IPS DF 6.9 (cell line): ENCODE data around the gene TWIST2.

Experiments used
- DNase-seq: peaks from one replicate; pipeline ENCODE4 v3.0.0-alpha.2; 2013; ENCODE audit warnings: low read depth, low spot score
- H3K27ac ChIP-seq: one replicate; pipeline ENCODE4 v1.5.1; 2013; ENCODE audit warnings: low read length, control low read depth
- H3K27me3 ChIP-seq: 2 replicates; pipeline ENCODE4 v1.6.1; 2013; ENCODE audit warnings: mild to moderate bottlenecking, low read length; ENCODE audit not compliant: control insufficient read depth, insufficient read depth
- H3K36me3 ChIP-seq: 2 replicates; pipeline ENCODE4 v1.6.1; 2013; ENCODE audit warnings: low read length; ENCODE audit not compliant: control insufficient read depth, insufficient read depth
- H3K4me1 ChIP-seq: 2 replicates; pipeline ENCODE4 v1.6.1; 2013; ENCODE audit warnings: low read length; ENCODE audit not compliant: control insufficient read depth, insufficient read depth
- H3K4me3 ChIP-seq: 2 replicates; pipeline ENCODE4 v1.5.1; 2013; ENCODE audit warnings: mild to moderate bottlenecking, low read length
- H3K9me3 ChIP-seq: 2 replicates; pipeline ENCODE4 v1.6.1; 2013; ENCODE audit warnings: low read length, inconsistent platforms; ENCODE audit not compliant: control insufficient read depth, insufficient read depth
- WGBS: extraction: QIAGEN DNeasy Blood & Tissue Kit; methylation state at CpG from one replicate; pipeline ENCODE4 v1.1.7; 2013; ENCODE audit warnings: mixed read lengths, missing lambda C conversion rate; ENCODE audit not compliant: insufficient read length, insufficient coverage; 5-methylcytosine and 5-hydroxymethylcytosine counted together

TWIST2 gene

GRCh38 chr2:238919307-238919706, 71.4 kb downstream of the TWIST2 start:
- WGBS: no CpG with 5 or more reads among the region's 11 CpGs
- H3K36me3 ChIP-seq: no peaks in the 10 kb centered on the region
- no peak for DNase-seq

GRCh38 chr2:238920053-238920452, 72.2 kb downstream of the TWIST2 start:
- no peaks in the 10 kb centered on the region for H3K36me3 ChIP-seq
- no peak for DNase-seq
- no CpG with 5 or more reads among the region's 3 CpGs for WGBS
- no peaks in the 10 kb centered on the region for H3K27me3 ChIP-seq
- no peaks in the 10 kb centered on the region for H3K4me1 ChIP-seq
- H3K9me3 ChIP-seq: peaks cover 26% of the 10 kb centered on the region
- H3K27ac ChIP-seq: no peak overlapping the region
- H3K4me3 ChIP-seq: no peak overlapping the region

More at GRCh38 chr2:238919307-238919706, 71.4 kb downstream of the TWIST2 start:
- no peak overlapping the region for H3K4me3 ChIP-seq
- peaks cover 23% of the 10 kb centered on the region for H3K9me3 ChIP-seq
- no peaks in the 10 kb centered on the region for H3K4me1 ChIP-seq
- H3K27me3 ChIP-seq: no peaks in the 10 kb centered on the region
- H3K27ac ChIP-seq: no peak overlapping the region

- Histone ChIP-seq H3K4me3 (no peak overlapping the region), H3K9me3 (peaks cover 28% of the 10 kb centered on the region), H3K27ac (no peak overlapping the region), H3K4me1 (no peaks in the 10 kb centered on the region), H3K27me3 (no peaks in the 10 kb centered on the region), H3K36me3 (no peaks in the 10 kb centered on the region)
- no CpG with 5 or more reads among the region's 4 CpGs for WGBS
- DNase-seq: no peak
These were observed 72.7 kb downstream of the TWIST2 start for GRCh38 chr2:238920601-238921001.

DNA sequence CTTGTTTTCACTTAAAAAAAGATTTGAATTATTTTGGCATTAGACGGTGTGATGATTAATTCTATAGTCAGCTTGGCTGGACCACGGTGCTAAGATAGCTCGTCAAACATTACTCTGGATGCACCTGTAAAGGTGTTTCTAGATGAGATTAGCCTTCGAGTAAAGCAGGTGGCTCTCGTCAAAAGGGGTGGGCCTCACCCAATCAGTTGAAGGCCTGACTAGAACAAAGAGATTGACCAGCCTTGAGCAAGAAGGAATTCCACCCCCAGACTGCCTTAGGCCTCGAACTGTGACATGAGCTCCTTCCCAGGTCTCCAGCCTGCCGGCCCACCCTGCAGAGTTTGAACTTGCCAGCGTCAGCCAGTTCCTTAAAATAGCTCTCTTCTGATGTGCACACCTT, 73.4 kb downstream of the TWIST2 start:
- H3K4me1 ChIP-seq: no peaks in the 10 kb centered on the region
- H3K36me3 ChIP-seq: no peaks in the 10 kb centered on the region
- no peak for DNase-seq
- no peak overlapping the region for H3K4me3 ChIP-seq
- H3K27me3 ChIP-seq: no peaks in the 10 kb centered on the region
- no CpG with 5 or more reads among the region's 8 CpGs for WGBS
- no peak overlapping the region for H3K27ac ChIP-seq
- H3K9me3 ChIP-seq: peaks cover 30% of the 10 kb centered on the region

- no peak for DNase-seq
These were observed 73.9 kb downstream of the TWIST2 start for GRCh38 chr2:238921681-238922319.

DNA sequence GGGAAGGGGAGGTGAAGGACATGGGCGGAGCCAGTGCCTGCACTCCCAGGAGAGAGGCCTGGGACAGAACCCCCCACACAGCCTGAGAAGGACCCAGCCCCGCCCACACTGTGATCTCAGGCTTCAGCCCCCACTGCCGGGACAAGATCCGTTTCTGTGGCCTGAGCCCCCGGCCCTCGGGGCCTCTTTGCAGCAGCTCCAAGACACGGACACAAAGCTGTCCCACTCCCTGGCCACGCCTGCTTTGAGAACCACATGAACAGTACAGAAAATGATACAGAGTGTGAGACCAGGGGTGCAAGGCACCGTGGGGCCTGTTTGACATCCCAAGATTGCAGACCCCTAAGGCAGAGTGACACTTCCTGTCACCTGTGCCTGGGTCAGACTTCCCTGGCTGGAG, 74.5 kb downstream of the TWIST2 start:
- H3K27me3 ChIP-seq: no peaks in the 10 kb centered on the region
- H3K36me3 ChIP-seq: no peaks in the 10 kb centered on the region
- no peak overlapping the region for H3K4me3 ChIP-seq
- no peaks in the 10 kb centered on the region for H3K4me1 ChIP-seq
- H3K27ac ChIP-seq: no peak overlapping the region
- no CpG with 5 or more reads among the region's 9 CpGs for WGBS
- peaks cover 33% of the 10 kb centered on the region for H3K9me3 ChIP-seq
- DNase-seq: no peak

More at GRCh38 chr2:238921681-238922319, 73.9 kb downstream of the TWIST2 start:
- Histone ChIP-seq H3K9me3 (peaks cover 30% of the 10 kb centered on the region), H3K4me1 (no peaks in the 10 kb centered on the region), H3K36me3 (no peaks in the 10 kb centered on the region), H3K27ac (no peak overlapping the region), H3K27me3 (no peaks in the 10 kb centered on the region), H3K4me3 (no peak overlapping the region)
- WGBS: no CpG with 5 or more reads among the region's 15 CpGs

DNA sequence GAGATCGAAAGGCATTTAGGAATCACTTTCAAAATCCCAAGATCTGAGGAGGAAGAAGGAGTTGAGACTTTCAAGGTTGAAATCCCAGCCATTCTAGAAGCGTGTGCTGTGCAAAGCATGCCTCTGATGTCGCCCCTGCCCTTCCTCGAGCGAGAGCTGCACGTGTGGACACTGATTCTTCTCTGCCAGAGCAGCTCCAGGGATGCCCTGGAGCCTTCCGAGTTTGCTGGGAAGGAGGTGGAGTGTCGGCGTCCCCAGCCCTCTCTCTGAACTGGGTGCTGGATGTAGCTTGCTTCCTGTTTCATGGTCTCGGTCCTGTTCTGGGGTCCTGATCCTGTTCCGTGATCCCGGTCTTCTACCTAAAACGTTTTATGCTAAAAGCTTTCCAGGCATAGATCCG, 76.1 kb downstream of the TWIST2 start:
- peaks cover 42% of the 10 kb centered on the region for H3K9me3 ChIP-seq
- WGBS: no CpG with 5 or more reads among the region's 14 CpGs
- no peaks in the 10 kb centered on the region for H3K4me1 ChIP-seq
- DNase-seq: no peak
- H3K27me3 ChIP-seq: no peaks in the 10 kb centered on the region
- no peak overlapping the region for H3K4me3 ChIP-seq
- H3K36me3 ChIP-seq: no peaks in the 10 kb centered on the region
- no peak overlapping the region for H3K27ac ChIP-seq

GRCh38 chr2:238924796-238925195, 76.9 kb downstream of the TWIST2 start:
- no peak for DNase-seq
- no CpG with 5 or more reads among the region's 13 CpGs for WGBS
- Histone ChIP-seq H3K4me1 (no peaks in the 10 kb centered on the region), H3K9me3 (peaks cover 43% of the 10 kb centered on the region), H3K36me3 (no peaks in the 10 kb centered on the region), H3K27me3 (no peaks in the 10 kb centered on the region), H3K27ac (no peak overlapping the region), H3K4me3 (no peak overlapping the region)

DNA sequence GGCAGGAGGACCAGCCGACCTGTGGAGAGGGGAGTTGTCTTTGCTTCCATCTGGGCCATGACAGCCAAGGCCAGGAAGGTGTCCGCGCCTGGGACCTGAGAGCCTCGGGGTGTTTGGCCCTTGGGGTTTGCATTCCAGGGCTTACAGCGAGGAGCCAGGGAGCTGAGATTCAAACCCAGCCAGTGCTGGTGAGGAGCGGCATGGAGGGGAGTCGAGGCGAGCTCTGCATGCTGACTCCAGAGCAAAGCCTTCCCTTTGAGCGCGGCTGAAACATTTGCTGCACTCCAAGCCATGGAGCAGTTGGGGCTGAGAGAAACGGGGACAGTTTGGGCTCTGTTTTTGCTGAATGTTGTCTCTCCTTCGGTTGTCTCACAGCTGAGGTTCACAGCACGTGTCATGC, 77.4 kb downstream of the TWIST2 start:
- H3K4me1 ChIP-seq: no peaks in the 10 kb centered on the region
- DNase-seq: no peak
- H3K36me3 ChIP-seq: no peaks in the 10 kb centered on the region
- no CpG with 5 or more reads among the region's 13 CpGs for WGBS
- H3K27ac ChIP-seq: no peak overlapping the region
- H3K4me3 ChIP-seq: no peak overlapping the region
- peaks cover 47% of the 10 kb centered on the region for H3K9me3 ChIP-seq
- H3K27me3 ChIP-seq: no peaks in the 10 kb centered on the region

DNA sequence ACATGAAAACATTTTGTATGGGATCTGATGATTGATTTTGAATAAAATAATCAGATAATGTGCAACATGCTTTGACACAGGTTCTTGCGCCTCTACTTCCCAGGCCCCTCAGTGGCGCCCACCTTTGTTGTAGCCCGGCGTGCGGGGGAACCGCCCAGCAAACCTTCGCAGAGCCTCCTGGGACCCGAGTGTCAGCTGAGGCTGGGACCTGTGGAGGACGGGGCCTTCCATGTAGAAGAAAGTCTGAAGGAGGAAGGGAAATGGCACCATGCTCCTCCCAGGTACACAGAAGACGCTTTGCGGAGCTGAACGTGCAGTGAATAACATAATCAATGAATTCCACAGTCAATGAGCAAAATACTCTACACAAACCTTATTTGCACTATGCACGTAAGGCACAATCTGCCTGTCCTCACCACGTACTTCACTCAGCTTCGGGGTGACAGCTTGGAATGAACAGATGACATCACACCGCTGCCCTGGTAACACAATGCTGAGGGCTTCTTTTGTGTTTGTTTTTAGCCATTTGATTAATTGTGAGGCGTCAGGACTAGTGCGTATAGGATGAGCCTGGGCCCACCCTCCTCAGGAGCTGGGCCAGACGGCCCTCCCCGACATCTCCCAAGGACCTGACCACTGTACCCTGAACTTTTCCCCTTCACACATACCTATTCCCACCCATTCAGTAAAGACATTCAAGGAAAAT, 78.1 kb downstream of the TWIST2 start:
- no peaks in the 10 kb centered on the region for H3K27me3 ChIP-seq
- DNase-seq: no peak
- H3K36me3 ChIP-seq: no peaks in the 10 kb centered on the region
- no peak overlapping the region for H3K4me3 ChIP-seq
- no peaks in the 10 kb centered on the region for H3K4me1 ChIP-seq
- peaks cover 44% of the 10 kb centered on the region for H3K9me3 ChIP-seq
- no peak overlapping the region for H3K27ac ChIP-seq
- WGBS: no CpG with 5 or more reads among the region's 20 CpGs
